K562 (cell line): ENCODE results near the gene SLC5A6. TPM values are rescaled to one million over a fixed set of nuclear protein-coding genes. Genes with fewer than 3 reads are reported as not detected.
A peak's percentile ranks its signal among the peaks of the same experiment; 100 is the strongest.

ENCODE experiments used
- CREBBP ChIP-seq: IDR thresholded peaks from one replicate; pipeline ENCODE4 v1.6.1; 2012; ENCODE audit warnings: low read depth, mild to moderate bottlenecking, control low read depth, inconsistent platforms, low read length
- ESRRB ChIP-seq: fragments of 250-450 bp; sonication (Bioruptor Pico); IDR thresholded peaks from 2 replicates; pipeline ENCODE4 v1.5.0; 2020; ENCODE audit warnings: mild to moderate bottlenecking, moderate library complexity, borderline replicate concordance
- FOXP1 ChIP-seq: sonication (generic); formaldehyde crosslinking; IDR thresholded peaks from 2 replicates; pipeline ENCODE4 v1.8.0; 2022; ENCODE audit warnings: mild to moderate bottlenecking, missing genetic modification reagents
- HCFC1 ChIP-seq: IDR thresholded peaks from 2 replicates; pipeline ENCODE4 v1.6.1; 2012; ENCODE audit warnings: low read depth, low read length, improper control_type of control experiment
- HMG20B ChIP-seq: fragments of 250-450 bp; sonication (Bioruptor Pico); IDR thresholded peaks from 2 replicates; pipeline ENCODE4 v1.5.0; 2021; ENCODE audit warnings: mild to moderate bottlenecking
- IRF1 ChIP-seq: sonication (generic); formaldehyde crosslinking; IDR thresholded peaks from 2 replicates; pipeline ENCODE4 v1.8.0; 2022; ENCODE audit warnings: missing genetic modification reagents, mild to moderate bottlenecking, borderline replicate concordance
- PBX2 ChIP-seq, 2 experiments: IDR thresholded peaks in 1 of 2; conservative IDR thresholded peaks in 1 of 2; 2 replicates each; pipeline ENCODE4 v1.6.1; 2016; ENCODE audit warnings: low read depth in 2 of 2, mild to moderate bottlenecking in 1 of 2, missing compliant biosample characterization in 1 of 2, missing genetic modification characterization in 1 of 2, moderate library complexity in 1 of 2
- PCBP1 ChIP-seq: fragments of 200-400 bp; formaldehyde crosslinking; IDR thresholded peaks from 2 replicates; pipeline ENCODE4 v1.6.1; 2018; ENCODE audit warnings: mild to moderate bottlenecking, low read depth, low read length; ENCODE audit not compliant: poor library complexity, severe bottlenecking
- PREB ChIP-seq: sonication (generic); formaldehyde crosslinking; IDR thresholded peaks from 2 replicates; pipeline ENCODE4 v1.8.1; 2023; ENCODE audit warnings: mild to moderate bottlenecking, missing genetic modification reagents
- PRPF4 ChIP-seq: fragments of 200-400 bp; formaldehyde crosslinking; IDR thresholded peaks from one replicate; pipeline ENCODE4 v1.6.1; 2017; ENCODE audit warnings: low read length, low read depth, mild to moderate bottlenecking; ENCODE audit not compliant: insufficient read depth, poor library complexity, severe bottlenecking
- TBP ChIP-seq: optimal IDR thresholded peaks from 2 replicates; pipeline ENCODE3; 2011; ENCODE audit warnings: low read depth, low read length, improper control_type of control experiment
- TCF7L2 ChIP-seq: fragments of 150-350 bp; IDR thresholded peaks from 2 replicates; pipeline ENCODE4 v1.6.1; 2016; ENCODE audit warnings: low read depth, mild to moderate bottlenecking, low read length, moderate library complexity
- ZC3H4 ChIP-seq: sonication (generic); formaldehyde crosslinking; IDR thresholded peaks from 2 replicates; pipeline ENCODE4 v1.9.0; 2021; ENCODE audit warnings: missing genetic modification reagents, borderline replicate concordance
- ZFPM2 ChIP-seq: fragments of 250-450 bp; sonication (Bioruptor Pico); IDR thresholded peaks from 2 replicates; pipeline ENCODE4 v1.5.1; 2022; ENCODE audit warnings: mild to moderate bottlenecking
- ZNF140 ChIP-seq: fragments of 250-450 bp; sonication (Bioruptor Pico); IDR thresholded peaks from 2 replicates; pipeline ENCODE4 v1.8.0; 2021; ENCODE audit warnings: moderate library complexity, mild to moderate bottlenecking, inconsistent platforms
- ZNF165 ChIP-seq: fragments of 250-450 bp; sonication (Bioruptor Pico); IDR thresholded peaks from 2 replicates; pipeline ENCODE4 v1.4.0; 2020; ENCODE audit warnings: borderline replicate concordance
- ZNF280A ChIP-seq: fragments of 450-650 bp; IDR thresholded peaks from 2 replicates; pipeline ENCODE4 v1.6.1; 2018; ENCODE audit warnings: mild to moderate bottlenecking, low read depth; ENCODE audit not compliant: partially characterized antibody
- ZNF740 ChIP-seq, 3 experiments: fragments of 200-800 bp in 1 of 3; sonication (Bioruptor generic) in 1 of 3; sonication (generic) in 1 of 3; formaldehyde crosslinking in 1 of 3; IDR thresholded peaks; 2 replicates each; pipeline versions ENCODE4 v1.6.1 to v1.8.0; 2016 to 2022; ENCODE audit warnings: mild to moderate bottlenecking in 2 of 3, missing compliant biosample characterization in 2 of 3, missing genetic modification characterization in 2 of 3, missing genetic modification reagents in 1 of 3
- ZNF780A ChIP-seq: fragments of 250-450 bp; sonication (Bioruptor Pico); IDR thresholded peaks from 2 replicates; pipeline ENCODE4 v1.5.0; 2021; ENCODE audit warnings: mild to moderate bottlenecking
- polyA plus RNA-seq, 8 experiments: library from polyadenylated mRNA; depleted of rRNA in 4 of 8; stranded (reverse) in 5 of 8; unstranded in 3 of 8; fragments of >200 nt; fragmentation: Nextera tagmentation in 2 of 8; fragmentation: Illumina TruSeq in 1 of 8; extraction: Ambion mirVana in 2 of 8; extraction: Trizol in 1 of 8; gene quantifications; 2 replicates each; pipeline versions ENCODE4 v1.2.1 to v1.2.3, GENCODE V29; 2011 to 2014; ENCODE audit warnings: inconsistent platforms in 1 of 8, missing spikeins in 1 of 8
- total RNA-seq, 7 experiments: library from RNA; depleted of rRNA in 6 of 7; stranded (reverse); fragments of >200 nt in 6 of 7; fragmentation: Illumina TruSeq in 2 of 7; extraction: Trizol in 2 of 7; gene quantifications; 2 replicates each; pipeline versions ENCODE4 v1.2.1 to v1.2.3, GENCODE V29; 2011 to 2021; ENCODE audit warnings: low replicate concordance in 1 of 7

Gene SLC5A6
- total and polyA plus RNA-seq, 9 of the 15 experiments (the other 6 are each of a cell fraction or from before 2014, with no cell fraction given), result 32.6 to 137 (median 107) TPM

GRCh38 chr2:27249891-27250651 is 38.0 kb upstream of the SLC5A6 start (continued):
- TF ChIP-seq ZNF780A (CRISPR knock-in tag) (no peak), PCBP1 (no peak), HCFC1 (peak; percentile 49; the same call in 1 of the 2 replicates), ESRRB (CRISPR knock-in tag) (no peak), PREB (CRISPR knock-in tag) (no peak), PRPF4 (no peak), TBP (no peak), ZNF165 (CRISPR knock-in tag) (no peak), IRF1 (CRISPR knock-in tag) (no peak), HMG20B (CRISPR knock-in tag) (no peak), PBX2 (CRISPR knock-in tag; IDR thresholded peaks at IDR 0.05; ENCODE audit: low read depth) (no peak), PBX2 (tag; conservative IDR thresholded peaks at IDR 0.05; ENCODE audit: low read depth) (no peak), FOXP1 (CRISPR knock-in tag) (no peak), ZC3H4 (CRISPR knock-in tag) (no peak), ZNF280A (no peak), ZNF140 (CRISPR knock-in tag) (no peak), TCF7L2 (no peak), CREBBP (no peak), ZFPM2 (CRISPR knock-in tag) (no peak), ZNF740 (CRISPR knock-in tag; IDR thresholded peaks at IDR 0.05) (0 out of 2 replicates have a peak, but pooled peaks have one; percentile 49), ZNF740 (tag; IDR thresholded peaks at IDR 0.05) (no peak)
